ENCODE data around the gene COL4A2. TPM values are rescaled to one million over a fixed set of nuclear protein-coding genes. Genes with fewer than 3 reads are reported as not detected.

The COL4A2 gene
- polyA plus RNA-seq, 2 of the 4 experiments (the other 2 are of a cell fraction): 46.9 to 119 TPM

DNA sequence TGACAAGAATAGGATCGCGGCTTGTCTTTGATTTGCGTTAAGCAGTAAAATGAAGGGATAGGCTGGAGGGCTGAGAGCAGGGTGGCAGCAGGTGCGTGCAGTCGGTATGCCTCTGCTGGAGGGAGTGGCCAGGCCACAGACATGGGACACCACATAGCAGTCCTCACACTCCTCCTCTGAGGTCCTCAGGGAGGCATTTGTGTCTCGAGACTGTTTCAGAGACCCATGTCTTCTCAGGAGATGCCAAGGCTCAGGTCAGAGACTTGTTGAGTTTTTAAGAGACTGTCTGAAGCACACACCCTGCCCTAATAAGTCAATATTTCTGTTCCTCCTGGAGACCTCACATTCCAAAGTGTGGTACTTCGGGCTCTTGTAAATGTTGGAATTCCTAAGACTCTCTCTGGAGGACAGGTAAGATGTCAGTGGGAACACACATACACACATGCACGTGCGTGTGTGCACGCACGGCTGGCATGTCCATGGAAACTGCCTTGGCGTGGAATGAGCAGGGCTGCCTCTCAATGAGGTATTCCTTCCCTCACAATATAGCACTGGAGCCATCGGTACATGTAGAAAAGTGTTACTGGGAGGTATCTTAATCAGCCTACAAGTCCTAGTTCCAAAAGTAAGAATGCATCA, 46.4 kb downstream of the COL4A2 start:
- 95% methylated on average over 12 of the region's 13 CpGs for WGBS (ENCODE audit: missing lambda C conversion rate)
- TF ChIP-seq RAD21 (conservative IDR thresholded peaks at IDR 0.05 in 1 of 2, IDR thresholded peaks at IDR 0.05 in 1 of 2): no peak
- POLR2A ChIA-PET: no interaction called here
- H3K9me3 ChIP-seq: no peaks in the 10 kb centered on the region
- FAIRE-seq (no peak), ATAC-seq (no peak; a peak in 1 of 6 replicates), DNase-seq (ENCODE audit: low read depth in 1 of 2, low spot score in 1 of 2) (no peak)
- peaks cover 37% of the 10 kb centered on the region for H3K4me1 ChIP-seq
- CTCF ChIA-PET: no interaction called here
- no peak overlapping the region for H3K4me3 ChIP-seq
- peak overlapping the region in 1 of 2 experiments; percentile 27; a peak in 1 of 6 replicates for H3K27ac ChIP-seq
- H3K4me2 ChIP-seq: no peak overlapping the region

DNA sequence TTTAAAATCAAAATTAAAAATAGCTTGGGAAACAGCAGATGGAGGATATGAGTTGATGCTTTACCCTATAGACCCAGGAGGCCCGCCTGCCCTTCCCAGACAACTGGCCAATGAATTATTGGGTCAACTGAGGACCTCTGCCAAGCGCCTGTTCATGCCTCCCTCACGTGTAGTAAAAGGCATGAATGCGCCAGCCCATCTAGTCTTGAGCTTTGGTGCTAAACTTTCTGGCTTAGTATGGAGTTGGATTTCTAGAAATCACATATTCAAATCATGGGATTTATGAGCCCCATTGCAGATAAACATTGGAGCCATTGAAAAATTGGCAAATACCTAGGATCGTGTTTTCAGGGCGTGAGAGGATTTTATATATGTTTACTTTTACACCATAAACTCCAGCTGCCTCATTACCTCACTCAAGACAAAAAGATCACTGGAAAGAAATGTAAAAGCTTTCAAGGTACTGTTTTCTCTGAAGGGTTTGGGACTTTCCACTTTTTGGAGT, 47.1 kb downstream of the COL4A2 start:
- H3K27ac ChIP-seq: peak overlapping the region in 1 of 2 experiments; percentile 38; a peak in 1 of 6 replicates
- H3K4me3 ChIP-seq: no peak overlapping the region
- H3K4me2 ChIP-seq: no peak overlapping the region
- peaks cover 30% of the 10 kb centered on the region for H3K4me1 ChIP-seq
- DNase-seq (ENCODE audit: low read depth in 1 of 2, low spot score in 1 of 2): no peak
- no peak for ATAC-seq
- no peak for FAIRE-seq
- WGBS (ENCODE audit: missing lambda C conversion rate): 71% methylated on average over 6 of the region's 6 CpGs
- CTCF ChIA-PET: interaction anchor here (1.0 kb wide), 1 partner anchor 45 kb away, joined by 4 read pairs; no protein-coding TSS in a partner anchor
- H3K9me3 ChIP-seq: no peaks in the 10 kb centered on the region
- POLR2A ChIA-PET: no interaction called here
- TF ChIP-seq BHLHE40 (IDR thresholded peaks at IDR 0.05; ENCODE audit: low read depth, low read length) (no peak), HOXA7 (CRISPR knock-in tag; IDR thresholded peaks at IDR 0.05) (no peak), HOXB5 (CRISPR knock-in tag; IDR thresholded peaks at IDR 0.05) (no peak), FOSL2 (IDR thresholded peaks at IDR 0.05) (no peak), FOSL2 (CRISPR knock-in tag; IDR thresholded peaks at IDR 0.05) (no peak), FOXS1 (CRISPR knock-in tag; IDR thresholded peaks at IDR 0.05) (no peak), ZFP36 (IDR thresholded peaks at IDR 0.05; ENCODE audit: borderline replicate concordance, partially characterized antibody) (no peak), KDM1A (IDR thresholded peaks at IDR 0.05; ENCODE audit: low read depth) (no peak), CHD2 (IDR thresholded peaks at IDR 0.05; ENCODE audit: low read length, partially characterized antibody) (no peak), HOXB13 (CRISPR knock-in tag; IDR thresholded peaks at IDR 0.05; ENCODE audit: low read depth) (no peak), NPAS2 (CRISPR knock-in tag; IDR thresholded peaks at IDR 0.05; ENCODE audit: borderline replicate concordance) (no peak), HDAC2 (IDR thresholded peaks at IDR 0.05) (no peak)

DNA sequence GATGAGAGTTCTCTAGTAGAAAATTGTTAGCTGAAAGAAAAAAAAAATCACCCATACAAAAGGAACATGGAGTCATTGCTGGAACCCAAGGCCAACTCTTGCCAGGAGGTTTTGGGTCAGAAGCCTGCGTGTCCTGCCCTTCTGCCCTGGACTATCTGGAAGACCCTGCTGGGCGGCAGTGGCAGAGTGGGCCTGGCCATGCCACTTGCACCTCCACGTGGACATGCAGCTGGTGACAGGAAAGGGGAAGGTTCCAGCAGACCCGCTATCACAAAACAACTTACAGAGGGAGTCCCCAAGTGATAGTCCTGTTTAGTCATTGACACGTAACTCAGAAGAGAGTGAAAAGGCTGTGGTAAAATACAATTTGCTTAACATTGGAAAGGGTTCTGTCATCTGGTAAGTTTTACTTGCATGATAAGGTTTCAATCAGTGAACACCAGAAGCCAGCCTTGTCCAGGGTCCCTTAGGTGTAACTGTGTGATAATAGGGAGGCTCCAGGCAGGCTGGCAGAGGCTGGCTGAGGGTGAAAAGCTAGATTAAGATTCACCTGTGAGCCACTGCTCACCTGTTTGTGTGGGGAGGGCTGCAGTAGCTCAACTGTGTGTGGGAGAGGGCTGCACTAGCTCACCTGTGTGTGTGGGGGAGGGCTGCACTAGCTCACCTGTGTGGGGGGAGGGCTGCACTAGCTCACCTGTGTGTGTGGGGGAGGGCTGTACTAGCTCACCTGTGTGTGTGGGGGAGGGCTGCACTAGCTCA, 47.8 kb downstream of the COL4A2 start:
- WGBS (ENCODE audit: missing lambda C conversion rate): 87% methylated on average over 5 of the region's 5 CpGs
- ATAC-seq (no peak), DNase-seq (ENCODE audit: low read depth in 1 of 2, low spot score in 1 of 2) (no peak), FAIRE-seq (no peak)
- TF ChIP-seq TFCP2L1 (CRISPR knock-in tag; IDR thresholded peaks at IDR 0.05) (no peak), JUN (IDR thresholded peaks at IDR 0.05) (no peak), NR3C1 (IDR thresholded peaks at IDR 0.05) (no peak)
- TF ChIP-seq, protein P1, sequence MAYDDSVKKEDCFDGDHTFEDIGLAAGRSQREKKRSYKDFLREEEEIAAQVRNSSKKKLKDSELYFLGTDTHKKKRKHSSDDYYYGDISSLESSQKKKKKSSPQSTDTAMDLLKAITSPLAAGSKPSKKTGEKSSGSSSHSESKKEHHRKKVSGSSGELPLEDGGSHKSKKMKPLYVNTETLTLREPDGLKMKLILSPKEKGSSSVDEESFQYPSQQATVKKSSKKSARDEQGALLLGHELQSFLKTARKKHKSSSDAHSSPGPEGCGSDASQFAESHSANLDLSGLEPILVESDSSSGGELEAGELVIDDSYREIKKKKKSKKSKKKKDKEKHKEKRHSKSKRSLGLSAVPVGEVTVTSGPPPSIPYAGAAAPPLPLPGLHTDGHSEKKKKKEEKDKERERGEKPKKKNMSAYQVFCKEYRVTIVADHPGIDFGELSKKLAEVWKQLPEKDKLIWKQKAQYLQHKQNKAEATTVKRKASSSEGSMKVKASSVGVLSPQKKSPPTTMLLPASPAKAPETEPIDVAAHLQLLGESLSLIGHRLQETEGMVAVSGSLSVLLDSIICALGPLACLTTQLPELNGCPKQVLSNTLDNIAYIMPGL (CRISPR knock-in tag; IDR thresholded peaks at IDR 0.05; ENCODE audit: borderline replicate concordance): no peak
- TF ChIP-seq, protein P2, sequence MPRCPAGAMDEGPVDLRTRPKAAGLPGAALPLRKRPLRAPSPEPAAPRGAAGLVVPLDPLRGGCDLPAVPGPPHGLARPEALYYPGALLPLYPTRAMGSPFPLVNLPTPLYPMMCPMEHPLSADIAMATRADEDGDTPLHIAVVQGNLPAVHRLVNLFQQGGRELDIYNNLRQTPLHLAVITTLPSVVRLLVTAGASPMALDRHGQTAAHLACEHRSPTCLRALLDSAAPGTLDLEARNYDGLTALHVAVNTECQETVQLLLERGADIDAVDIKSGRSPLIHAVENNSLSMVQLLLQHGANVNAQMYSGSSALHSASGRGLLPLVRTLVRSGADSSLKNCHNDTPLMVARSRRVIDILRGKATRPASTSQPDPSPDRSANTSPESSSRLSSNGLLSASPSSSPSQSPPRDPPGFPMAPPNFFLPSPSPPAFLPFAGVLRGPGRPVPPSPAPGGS (IDR thresholded peaks at IDR 0.05): no peak
- POLR2A ChIA-PET: no interaction called here
- H3K4me2 ChIP-seq: no peak overlapping the region
- CTCF ChIA-PET: interaction anchor here (1.0 kb wide), 1 partner anchor 44 kb away, joined by 4 read pairs; no protein-coding TSS in a partner anchor
- peaks cover 26% of the 10 kb centered on the region for H3K4me1 ChIP-seq
- H3K27ac ChIP-seq: no peak overlapping the region
- H3K9me3 ChIP-seq: no peaks in the 10 kb centered on the region
- no peak overlapping the region for H3K4me3 ChIP-seq
